H1 (cell line): ENCODE results near the gene C1QTNF7. TPM values are rescaled to one million over a fixed set of nuclear protein-coding genes. Genes with fewer than 3 reads are reported as not detected.

ENCODE experiments used
- CTCF ChIA-PET: fragments of 300-600 bp; sonication (Branson Sonifier 250); formaldehyde crosslinking; loops from one replicate; lab custom pipeline; 2021; ENCODE audit not compliant: partially characterized antibody; lab: Charles Lee
- POLR2A ChIA-PET: fragments of 300-600 bp; sonication (Branson Sonifier 250); formaldehyde crosslinking; loops from one replicate; lab custom pipeline; 2021; ENCODE audit warnings: inconsistent platforms; ENCODE audit not compliant: partially characterized antibody; lab: Charles Lee
- DNase-seq, 2 experiments: peaks; one replicate each; pipeline versions ENCODE4 v3.0.0 to v3.0.0-alpha.2; 2010 to 2022; ENCODE audit warnings: low spot score in 2 of 2, low read depth in 1 of 2, mixed read lengths in 1 of 2
- FAIRE-seq: peaks from 2 replicates; lab custom pipeline; 2011; peaks lifted over from hg19 to GRCh38; lab: Jason Lieb, UNC
- H2AFZ ChIP-seq: 2 replicates; pipeline ENCODE4 v1.8.1; 2012; ENCODE audit warnings: low read length, inconsistent platforms
- H2AK5ac ChIP-seq: 2 replicates; pipeline ENCODE4 v1.6.1; 2013; ENCODE audit warnings: low read depth, low read length
- H2BK120ac ChIP-seq: replicated peaks from 2 replicates; pipeline ENCODE3; 2013; ENCODE audit warnings: low read depth, low read length, inconsistent platforms
- H2BK12ac ChIP-seq: 2 replicates; pipeline ENCODE4 v1.6.1; 2013; ENCODE audit warnings: low read depth, low read length
- H2BK15ac ChIP-seq: 2 replicates; pipeline ENCODE4 v1.6.1; 2013; ENCODE audit warnings: low read length
- H2BK20ac ChIP-seq: 2 replicates; pipeline ENCODE4 v1.6.1; 2013; ENCODE audit warnings: low read length
- H2BK5ac ChIP-seq: 2 replicates; pipeline ENCODE4 v1.6.1; 2013; ENCODE audit warnings: low read depth, low read length
- H3K14ac ChIP-seq: 2 replicates; pipeline ENCODE4 v1.6.1; 2013; ENCODE audit warnings: inconsistent platforms; ENCODE audit not compliant: insufficient read length
- H3K18ac ChIP-seq: 2 replicates; pipeline ENCODE4 v1.6.1; 2013; ENCODE audit warnings: low read length; ENCODE audit errors: extremely low read depth
- H3K23ac ChIP-seq: 2 replicates; pipeline ENCODE4 v1.6.1; 2013; ENCODE audit warnings: inconsistent platforms; ENCODE audit not compliant: insufficient read length
- H3K23me2 ChIP-seq: 2 replicates; pipeline ENCODE4 v1.6.1; 2013; ENCODE audit warnings: low read depth, low read length
- H3K27ac ChIP-seq: 2 replicates; pipeline ENCODE4 v1.6.1; 2011; ENCODE audit warnings: low read depth, low read length, inconsistent platforms
- H3K27me3 ChIP-seq, 4 experiments: replicated peaks in 1 of 4; 1 replicate in 1 of 4; 2 replicates in 3 of 4; pipeline versions ENCODE4 v1.6.1 to v1.8.1; 2011 to 2013; ENCODE audit warnings: low read length in 3 of 4, mild to moderate bottlenecking in 3 of 4, inconsistent platforms in 2 of 4, mixed read lengths in 2 of 4, moderate library complexity in 1 of 4; ENCODE audit not compliant: control insufficient read depth in 3 of 4, insufficient read depth in 3 of 4; ENCODE audit errors: extremely low read depth in 1 of 4
- H3K36me3 ChIP-seq, 4 experiments: 2 replicates each; pipeline versions ENCODE4 v1.6.1 to v1.8.1; 2011 to 2013; ENCODE audit warnings: mild to moderate bottlenecking in 4 of 4, low read length in 3 of 4, moderate library complexity in 2 of 4, control low read depth in 1 of 4, inconsistent platforms in 1 of 4; ENCODE audit not compliant: insufficient read depth in 4 of 4, control insufficient read depth in 2 of 4
- H3K4ac ChIP-seq: replicated peaks from 2 replicates; pipeline ENCODE3; 2013; ENCODE audit warnings: low read length, low read depth, mixed read lengths, inconsistent platforms; ENCODE audit not compliant: insufficient read length
- H3K4me1 ChIP-seq, 4 experiments: replicated peaks in 1 of 4; 1 replicate in 1 of 4; 2 replicates in 3 of 4; pipeline versions ENCODE4 v1.6.1 to v1.8.1; 2011 to 2013; ENCODE audit warnings: low read length in 3 of 4, inconsistent platforms in 2 of 4, mixed read lengths in 1 of 4; ENCODE audit not compliant: insufficient read depth in 4 of 4, control insufficient read depth in 3 of 4
- H3K4me2 ChIP-seq, 2 experiments: 2 replicates each; pipeline versions ENCODE4 v1.6.1 to v1.8.1; 2011 to 2013; ENCODE audit warnings: low read depth in 2 of 2, low read length in 2 of 2, control low read depth in 1 of 2, inconsistent platforms in 1 of 2, mild to moderate bottlenecking in 1 of 2; ENCODE audit not compliant: insufficient read depth in 1 of 2
- H3K4me3 ChIP-seq, 4 experiments: fragments of 200-600, 300-600 bp in 1 of 4; sonication (generic), shearing (Covaris generic), sonication (Bioruptor Twin) in 1 of 4; 2 replicates each; pipeline versions ENCODE4 v1.5.1 to v1.8.1; 2011 to 2016; ENCODE audit warnings: low read length in 4 of 4, low read depth in 3 of 4, control low read depth in 2 of 4, inconsistent platforms in 2 of 4, mild to moderate bottlenecking in 2 of 4, mixed read lengths in 1 of 4, moderate library complexity in 1 of 4; ENCODE audit not compliant: insufficient read depth in 2 of 4; ENCODE audit errors: extremely low read depth in 1 of 4
- H3K56ac ChIP-seq: replicated peaks from 2 replicates; pipeline ENCODE3; 2013; ENCODE audit warnings: low read depth, mild to moderate bottlenecking, mixed read lengths, low read length, inconsistent platforms; ENCODE audit not compliant: insufficient read length
- H3K79me1 ChIP-seq: 2 replicates; pipeline ENCODE4 v1.6.1; 2013; ENCODE audit warnings: low read depth, low read length, control low read depth
- H3K79me2 ChIP-seq, 2 experiments: 2 replicates each; pipeline versions ENCODE4 v1.6.1 to v1.8.1; 2012 to 2013; ENCODE audit warnings: low read length in 2 of 2, mild to moderate bottlenecking in 2 of 2, inconsistent platforms in 1 of 2; ENCODE audit not compliant: insufficient read depth in 2 of 2, control insufficient read depth in 1 of 2
- H3K9ac ChIP-seq, 4 experiments: replicated peaks in 1 of 4; 1 replicate in 1 of 4; 2 replicates in 3 of 4; pipeline versions ENCODE4 v1.6.1 to v1.8.1; 2011 to 2013; ENCODE audit warnings: low read depth in 3 of 4, low read length in 3 of 4, control low read depth in 2 of 4, mild to moderate bottlenecking in 2 of 4, moderate library complexity in 2 of 4, inconsistent platforms in 1 of 4; ENCODE audit errors: extremely low read depth in 1 of 4
- H3K9me3 ChIP-seq, 2 experiments: 2 replicates each; pipeline versions ENCODE4 v1.6.1 to v1.8.1; 2012 to 2013; ENCODE audit warnings: mild to moderate bottlenecking in 2 of 2, moderate library complexity in 2 of 2, control low read depth in 1 of 2, inconsistent platforms in 1 of 2, low read depth in 1 of 2, low read length in 1 of 2, mixed read lengths in 1 of 2; ENCODE audit not compliant: insufficient read depth in 2 of 2
- H4K20me1 ChIP-seq, 2 experiments: replicated peaks in 1 of 2; 2 replicates each; pipeline versions ENCODE3 to v1.8.1; 2011 to 2013; ENCODE audit warnings: inconsistent platforms in 2 of 2, low read length in 2 of 2, mild to moderate bottlenecking in 1 of 2; ENCODE audit not compliant: insufficient read depth in 2 of 2, control insufficient read depth in 1 of 2
- H4K5ac ChIP-seq: 2 replicates; pipeline ENCODE4 v1.6.1; 2013; ENCODE audit warnings: low read length, low read depth, mixed read lengths, inconsistent platforms; ENCODE audit not compliant: insufficient read length
- H4K8ac ChIP-seq: 2 replicates; pipeline ENCODE4 v1.8.0; 2013; ENCODE audit warnings: mild to moderate bottlenecking, moderate library complexity, low read length, inconsistent platforms; ENCODE audit not compliant: insufficient read depth; ENCODE audit errors: extremely low read depth
- H4K91ac ChIP-seq: replicated peaks from 2 replicates; pipeline ENCODE3; 2013; ENCODE audit warnings: low read length, mixed read lengths, inconsistent platforms; ENCODE audit not compliant: insufficient read length
- BACH1 ChIP-seq: IDR thresholded peaks from 2 replicates; pipeline ENCODE4 v1.6.1; 2012; ENCODE audit warnings: low read length, improper control_type of control experiment
- CTCF ChIP-seq, 3 experiments: IDR thresholded peaks; 1 replicate in 2 of 3; 2 replicates in 1 of 3; pipeline versions ENCODE4 v1.5.1 to v1.6.1; 2011; ENCODE audit warnings: low read length in 3 of 3, mild to moderate bottlenecking in 3 of 3, inconsistent platforms in 2 of 3, low read depth in 1 of 3, moderate library complexity in 1 of 3; ENCODE audit not compliant: insufficient read depth in 1 of 3; ENCODE audit errors: control extremely low read depth in 1 of 3
- RAD21 ChIP-seq, 2 experiments: IDR thresholded peaks in 1 of 2; conservative IDR thresholded peaks in 1 of 2; 2 replicates each; pipeline ENCODE4 v1.6.1; 2011; ENCODE audit warnings: low read depth in 2 of 2, low read length in 2 of 2, improper control_type of control experiment in 1 of 2, inconsistent platforms in 1 of 2, mild to moderate bottlenecking in 1 of 2, moderate library complexity in 1 of 2
- WGBS, 2 experiments: shearing (Covaris generic) in 1 of 2; methylation state at CpG; one replicate each; pipeline versions ENCODE4 v1.1.6 to v1.1.7; 2013 to 2015; ENCODE audit warnings: low lambda C conversion rate in 2 of 2, mixed read lengths in 2 of 2, inconsistent platforms in 1 of 2, low coverage in 1 of 2, missing lambda C conversion rate in 1 of 2; ENCODE audit not compliant: insufficient replicate concordance in 2 of 2, insufficient coverage in 1 of 2, insufficient read length in 1 of 2; ENCODE audit errors: extremely low coverage in 1 of 2, missing lambda C conversion rate in 1 of 2; 5-methylcytosine and 5-hydroxymethylcytosine counted together
- polyA plus RNA-seq, 7 experiments: library from polyadenylated mRNA; depleted of rRNA in 3 of 7; stranded (reverse) in 5 of 7; unstranded in 2 of 7; fragments of >200 nt in 5 of 7; fragments of 200-250 nt in 2 of 7; gene quantifications; 1 replicate in 5 of 7; 2 replicates in 1 of 7; 4 replicates in 1 of 7; pipeline versions ENCODE4 v1.2.1 to v1.2.3, GENCODE V29; 2011 to 2013; ENCODE audit warnings: missing spikeins in 2 of 7, mixed read lengths in 2 of 7
- total RNA-seq: library from RNA; stranded (reverse); fragmentation: NEBNext Ultra II Directional; extraction: Animal tissue kit (Norgen Biotek cat#: 25700); gene quantifications from 2 replicates; pipeline ENCODE4 v1.2.1, GENCODE V29; 2021

The C1QTNF7 gene
- total and polyA plus RNA-seq, 2 of the 8 experiments (the other 6 are each of a cell fraction or from before 2014, with no cell fraction given), result not detected

GRCh38 chr4:15457406-15458201 lies 29.8 kb downstream of the C1QTNF7 start:
- H3K23me2 ChIP-seq, result no peaks in the 10 kb centered on the region
- no peak overlapping the region for H2BK5ac ChIP-seq
- 0 out of 2 replicates have a peak overlapping the region, but pooled peaks have one; percentile 82 for H2AFZ ChIP-seq
- TF ChIP-seq BACH1, result no peak
- peak in 2 of 3 experiments; percentile 34 to 54; a peak in 2 of 4 replicates for TF ChIP-seq CTCF (IDR thresholded peaks at IDR 0.05; ENCODE audit: control extremely low read depth in 1 of 3, insufficient read depth in 1 of 3, low read depth in 1 of 3, low read length in 3 of 3)
- peak; percentile 77 for TF ChIP-seq RAD21 (IDR thresholded peaks at IDR 0.05 in 1 of 2, conservative IDR thresholded peaks at IDR 0.05 in 1 of 2; ENCODE audit: low read depth in 2 of 2, low read length in 2 of 2)
- TF ChIP-seq, all 59 proteins: peak for 2
- Histone ChIP-seq H3K14ac (no peak overlapping the region), H3K9ac (no peak overlapping the region), H2AK5ac (no peak overlapping the region), H2BK15ac (no peak overlapping the region), H2BK12ac (no peak overlapping the region), H4K20me1 (no peaks in the 10 kb centered on the region), H3K4me3 (no peak overlapping the region), H3K9me3 (no peaks in the 10 kb centered on the region), H3K36me3 (no peaks in the 10 kb centered on the region), H4K91ac (no peak overlapping the region), H3K56ac (no peak overlapping the region), H3K27me3 (no peaks in the 10 kb centered on the region), H3K4me2 (no peak overlapping the region), H3K18ac (no peak overlapping the region), H3K27ac (no peak overlapping the region), H3K79me2 (no peaks in the 10 kb centered on the region), H2BK120ac (no peak overlapping the region), H3K4ac (no peak overlapping the region), H2BK20ac (no peak overlapping the region), H3K4me1 (no peaks in the 10 kb centered on the region), H4K8ac (no peak overlapping the region), H3K23ac (no peak overlapping the region), H4K5ac (no peak overlapping the region), H3K79me1 (no peaks in the 10 kb centered on the region)
- ChIA-PET POLR2A (no interaction called here), CTCF (interaction anchor here (0.6 to 6.6 kb wide), 47 partner anchors 10 to 1747 kb away, joined by 3 to 72 read pairs (median 5); partner anchors contain the start of genes C1QTNF7 and CC2D2A)
- 49% methylated on average over 7 of the region's 7 CpGs; no CpG with 5 or more reads in 1 of the 2 experiments for WGBS, 2 experiments
- peak; percentile 55 for FAIRE-seq
- DNase-seq, result no peak
